ENCODE data around the gene P2RY6.

The P2RY6 gene

DNA sequence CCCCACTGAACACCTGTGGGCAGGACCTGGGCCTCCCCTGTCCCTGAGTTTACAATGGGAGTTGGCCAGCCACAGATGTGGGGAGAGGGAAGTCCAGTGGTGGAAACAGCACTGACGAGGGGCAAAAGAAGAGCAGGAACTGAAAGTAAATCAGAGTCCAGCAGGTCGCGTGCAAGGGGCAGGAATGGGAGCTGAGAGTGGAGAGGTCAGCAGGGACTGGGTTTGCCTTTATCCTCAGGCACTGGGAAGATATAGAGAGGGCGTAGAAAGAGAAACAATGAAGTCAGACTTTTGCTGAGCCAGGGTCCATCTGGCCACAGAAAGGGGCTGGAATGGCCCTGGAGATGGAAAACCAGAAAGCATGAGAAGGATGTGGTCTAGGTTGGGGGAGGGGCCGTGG is 8.5 kb downstream of the P2RY6 start:
- no peak for DNase-seq (ENCODE audit: low spot score)

- DNase-seq (ENCODE audit: low spot score) = no peak
Observed at GRCh38 chr11:73281201-73281741, 9.1 kb downstream of the P2RY6 start.

DNA sequence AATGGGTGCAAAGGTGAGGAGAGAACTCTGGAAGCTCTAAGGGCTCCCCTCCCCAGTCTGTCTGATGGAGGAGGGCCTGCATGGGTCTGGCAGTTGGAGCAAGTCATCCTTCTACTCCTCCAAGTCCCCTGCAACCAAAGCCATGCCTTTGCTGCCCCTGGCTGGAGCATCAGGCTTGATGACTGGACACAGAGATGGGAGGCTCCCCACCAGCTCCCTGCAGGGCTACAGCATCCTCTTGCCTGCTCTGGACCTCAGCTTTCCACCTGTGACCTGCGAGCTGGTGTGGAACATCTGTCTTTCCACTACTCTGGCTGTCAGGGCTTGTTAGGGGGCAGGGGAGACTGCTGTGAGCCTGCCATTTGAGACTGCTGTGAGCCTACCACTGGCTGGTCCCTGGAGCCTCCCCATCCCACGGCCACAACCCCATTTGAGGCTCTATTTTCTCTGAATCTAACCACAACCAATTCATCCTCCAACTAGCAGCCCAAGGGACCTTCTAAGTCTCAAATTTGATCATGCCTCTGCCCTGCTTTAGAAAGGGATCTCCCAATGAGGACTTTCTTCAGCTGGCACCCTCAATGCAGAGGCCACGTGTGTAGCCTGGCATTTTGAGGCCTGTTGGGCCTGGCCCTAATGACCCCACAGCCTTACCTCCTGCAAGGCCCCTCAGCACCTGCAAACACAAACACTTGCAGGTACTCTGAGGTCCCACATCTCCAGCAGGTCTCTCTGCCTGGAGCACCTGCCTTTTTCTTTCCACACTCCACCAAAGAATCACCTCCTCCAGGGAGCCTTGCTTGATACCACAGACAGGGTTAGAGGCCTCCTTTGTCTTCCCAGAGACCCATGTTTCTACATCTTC is 9.9 kb downstream of the P2RY6 start:
- no peak for DNase-seq (ENCODE audit: low spot score)

DNA sequence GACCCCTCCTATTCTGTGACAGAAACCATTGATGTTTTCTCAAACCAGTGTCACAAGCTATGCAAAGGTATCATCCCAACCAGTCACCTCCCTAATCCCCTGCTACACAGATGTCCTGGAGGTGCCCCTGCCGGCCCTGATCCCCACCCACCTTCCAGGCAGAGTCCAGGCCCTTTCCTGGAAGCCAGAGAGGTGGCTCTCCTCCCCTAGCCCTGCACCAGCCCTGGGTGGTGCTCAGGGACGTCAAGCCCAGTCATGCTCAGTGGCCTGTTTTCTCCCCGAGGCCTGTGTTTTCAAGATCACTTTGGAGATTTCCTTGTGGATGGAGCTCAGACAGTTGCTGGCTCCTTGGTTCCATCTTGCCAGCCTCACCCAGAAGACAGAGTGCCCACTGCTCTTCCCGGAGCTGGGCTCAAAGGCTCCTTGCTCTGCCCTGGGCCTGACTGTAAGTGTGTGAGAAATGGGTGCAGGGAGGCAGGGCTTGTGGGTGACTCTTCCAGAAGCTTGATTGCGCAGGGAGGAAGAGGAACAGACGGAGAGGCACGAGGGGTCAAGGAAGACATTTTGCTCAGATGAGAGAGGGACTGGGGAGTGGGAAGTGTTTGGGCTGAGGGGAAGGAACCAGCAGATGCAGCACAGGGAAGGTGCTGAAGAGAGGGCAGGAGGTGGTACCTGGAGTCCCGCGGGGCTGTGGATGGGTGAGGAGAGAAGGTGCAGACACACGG is 11.3 kb downstream of the P2RY6 start:
- DNase-seq (ENCODE audit: low spot score) = no peak

DNA sequence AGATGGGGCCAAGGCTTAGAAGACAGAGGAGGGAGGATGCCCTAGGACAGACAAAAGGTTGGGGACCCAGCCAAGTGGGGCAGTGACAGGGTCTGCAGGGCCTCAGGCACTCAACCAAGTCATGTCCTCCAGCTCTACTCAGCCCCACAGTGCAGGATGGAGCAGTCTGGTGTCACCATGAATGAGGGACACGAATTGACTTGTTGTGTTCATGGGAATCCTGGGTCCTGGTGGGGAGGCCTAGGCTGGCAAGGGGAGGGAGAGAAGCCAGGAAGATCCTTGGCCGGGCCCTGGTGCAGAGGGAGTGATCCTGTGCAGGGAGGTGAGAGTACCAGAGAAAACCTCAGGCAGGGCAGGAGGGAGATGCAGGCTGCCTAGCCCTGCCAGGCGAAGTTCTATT is 12.0 kb downstream of the P2RY6 start:
- no peak for DNase-seq (ENCODE audit: low spot score)

DNA sequence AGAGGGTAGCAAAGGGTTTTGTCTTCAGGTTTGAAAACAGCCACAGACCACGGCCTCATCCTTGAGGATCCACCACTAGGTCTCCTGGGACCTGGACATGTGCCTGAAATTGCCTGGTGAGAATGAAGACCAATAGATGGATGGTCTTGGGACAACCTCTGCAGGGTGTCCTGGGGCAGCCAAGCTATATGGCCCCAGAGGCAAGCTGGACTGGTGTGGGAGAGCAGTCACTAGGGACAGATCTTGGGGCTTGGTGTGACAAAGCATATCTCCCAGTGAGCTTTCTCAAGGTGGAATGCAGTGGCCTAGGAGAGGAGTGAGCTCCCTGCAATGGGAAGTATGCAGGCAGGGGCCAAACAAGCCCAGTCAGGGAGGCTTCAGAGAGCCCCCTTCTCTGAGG is 13.6 kb downstream of the P2RY6 start:
- no peak for DNase-seq (ENCODE audit: low spot score)

DNA sequence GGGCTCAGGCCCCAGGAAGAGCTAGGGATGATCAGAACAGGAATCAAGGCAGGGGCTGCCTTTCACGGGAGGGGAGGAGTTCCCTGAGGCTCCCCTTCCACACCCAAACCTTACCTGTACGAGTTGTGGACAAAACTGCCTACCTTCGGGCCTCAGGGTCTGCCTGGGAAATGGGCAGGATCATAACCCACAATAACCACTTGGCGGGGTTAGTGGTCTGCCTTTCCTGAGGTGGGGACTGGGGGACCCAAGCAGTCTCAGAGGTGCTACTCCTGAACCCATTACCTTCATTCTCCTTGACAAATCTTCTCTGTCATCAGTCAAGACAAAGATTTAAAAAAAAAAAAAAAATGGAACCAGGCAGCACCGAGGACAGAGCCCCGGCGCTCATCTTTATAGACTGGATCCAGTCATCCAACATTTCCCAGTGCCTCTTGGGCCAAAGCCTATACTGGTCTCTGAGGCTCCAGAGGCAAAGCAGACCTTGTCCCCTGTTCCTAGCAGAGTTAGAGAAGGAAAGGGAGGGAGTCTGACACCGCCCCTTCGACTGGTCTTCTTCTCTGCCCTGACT is 14.2 kb downstream of the P2RY6 start:
- no peak for DNase-seq (ENCODE audit: low spot score)

- no peak for DNase-seq (ENCODE audit: low spot score)
Observed at GRCh38 chr11:73287400-73288101, 15.4 kb downstream of the P2RY6 start.

GRCh38 chr11:73288192-73288872 is 16.2 kb downstream of the P2RY6 start:
- DNase-seq (ENCODE audit: low spot score) = no peak

DNA sequence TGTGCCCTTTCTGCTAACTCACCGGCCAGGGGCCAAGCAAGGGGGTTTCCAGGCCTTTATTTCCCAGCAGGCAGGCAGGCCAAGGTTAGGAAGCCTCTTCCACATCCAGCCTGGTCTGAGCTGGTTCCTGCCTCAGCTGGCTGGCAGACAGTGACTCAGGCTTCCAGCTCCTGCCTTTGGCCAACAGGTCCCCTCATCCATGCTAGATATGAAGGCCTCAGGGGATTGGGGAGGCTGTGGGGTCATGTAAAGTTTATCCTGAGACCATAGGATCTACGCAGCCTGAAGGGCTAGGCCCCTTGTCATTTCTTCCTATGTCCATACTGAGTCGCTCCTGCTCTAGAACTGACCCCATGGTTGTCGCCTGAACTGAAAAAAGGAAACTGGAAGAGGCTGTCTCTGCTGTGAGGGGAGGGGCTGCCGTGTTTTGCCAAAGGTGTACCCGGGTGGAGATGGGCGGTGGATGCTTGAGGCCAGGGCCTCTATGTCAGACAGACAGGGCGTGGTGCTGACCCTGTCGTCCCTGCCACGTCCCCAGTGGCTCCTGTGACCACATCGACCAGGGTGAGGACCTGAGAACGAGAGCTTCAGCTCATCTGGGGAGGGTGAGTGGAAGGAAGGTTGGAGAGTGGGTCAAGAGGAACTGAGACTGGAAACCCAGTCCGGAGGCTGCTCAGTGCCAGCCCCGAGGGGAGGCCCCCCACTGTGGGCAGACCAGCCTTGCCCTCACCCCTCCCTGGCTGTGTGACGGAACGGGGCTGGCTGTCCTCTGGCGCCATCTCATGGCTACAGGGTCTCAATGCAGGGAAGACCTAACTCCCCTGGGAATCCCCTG is 17.0 kb downstream of the P2RY6 start:
- peak; percentile 85 for DNase-seq (ENCODE audit: low spot score)

DNA sequence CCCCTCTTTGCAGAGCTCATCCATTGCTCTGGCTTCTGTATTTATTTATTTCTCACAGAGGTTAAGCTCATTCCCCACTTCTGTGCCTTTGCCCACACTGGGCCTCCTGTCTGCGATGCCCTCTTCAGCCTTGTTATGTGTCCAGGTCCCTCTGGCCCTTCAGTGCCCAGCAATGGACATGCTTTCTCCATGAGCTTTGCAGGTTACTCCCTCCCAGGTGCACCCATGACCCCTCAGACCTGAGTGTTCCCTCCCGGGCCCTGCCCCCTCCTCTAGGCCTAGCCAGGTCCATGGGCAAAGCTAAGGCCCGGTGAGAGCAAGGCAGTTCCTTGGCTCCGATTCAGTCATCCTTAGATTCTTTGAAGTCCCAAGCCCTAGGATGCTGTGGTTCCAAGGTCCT is 18.4 kb downstream of the P2RY6 start:
- DNase-seq (ENCODE audit: low spot score) = no peak

DNA sequence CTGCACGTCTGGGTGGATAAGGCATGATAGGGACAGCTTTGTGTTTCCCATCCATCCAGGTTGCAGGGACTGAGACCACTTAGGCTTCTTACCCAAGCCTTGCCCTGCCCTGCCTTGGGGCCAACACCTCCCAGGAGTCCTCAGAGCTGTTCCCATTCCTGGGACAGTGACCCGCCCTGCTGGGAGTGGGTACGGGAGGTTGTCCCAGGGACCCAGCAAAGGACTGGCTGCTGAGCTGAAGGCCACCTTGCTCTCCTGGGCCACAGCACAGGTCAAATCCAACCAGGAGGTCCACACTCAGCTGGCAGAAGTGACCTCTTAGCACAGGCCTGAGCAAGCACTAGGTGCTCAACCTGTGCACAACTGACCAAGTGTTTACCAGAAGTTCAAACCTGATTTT is 19.1 kb downstream of the P2RY6 start:
- DNase-seq (ENCODE audit: low spot score) = no peak

DNA sequence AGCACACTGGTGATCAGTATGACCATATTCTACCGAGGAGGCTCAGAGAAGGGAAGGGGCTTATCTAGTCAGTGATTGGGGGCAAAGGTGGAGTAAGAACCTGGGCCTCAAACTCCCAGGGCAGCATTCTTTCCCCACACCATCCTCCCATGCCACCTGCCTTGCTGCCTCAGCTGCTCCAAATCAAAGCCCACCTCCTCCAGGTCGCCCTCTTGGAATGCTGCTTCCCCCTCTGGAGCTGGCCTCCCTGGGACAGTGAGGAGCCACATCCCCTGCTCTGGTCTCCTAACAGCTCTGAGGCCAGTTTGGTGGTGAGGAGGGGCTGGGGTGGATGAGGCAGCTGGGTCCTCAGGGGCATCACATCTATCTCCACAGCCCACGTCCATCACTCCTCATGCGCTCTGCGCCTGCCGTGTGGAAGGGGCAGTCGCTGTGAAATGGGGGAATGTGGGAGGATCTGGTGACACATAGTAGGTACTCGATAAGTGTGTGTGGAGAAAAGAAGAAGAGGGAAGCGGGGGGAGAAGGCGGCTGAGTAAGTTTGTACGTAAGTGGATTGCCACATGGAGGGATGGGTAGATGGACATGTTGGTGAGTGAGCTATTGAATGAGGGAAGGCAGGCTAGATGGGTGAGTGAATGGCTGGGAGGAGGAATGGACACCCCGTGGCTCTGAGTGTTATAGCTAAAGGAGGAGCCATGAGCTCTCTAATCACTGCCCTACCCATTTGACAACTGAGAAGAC is 19.8 kb downstream of the P2RY6 start:
- no peak for DNase-seq (ENCODE audit: low spot score)

GRCh38 chr11:73292525-73292894 is 20.4 kb downstream of the P2RY6 start:
- DNase-seq (ENCODE audit: low spot score) = no peak

- DNase-seq (ENCODE audit: low spot score) = no peak
Observed at GRCh38 chr11:73293356-73293936, 21.3 kb downstream of the P2RY6 start.

GRCh38 chr11:73294604-73295003 is 22.5 kb downstream of the P2RY6 start:
- no peak for DNase-seq (ENCODE audit: low spot score)

DNA sequence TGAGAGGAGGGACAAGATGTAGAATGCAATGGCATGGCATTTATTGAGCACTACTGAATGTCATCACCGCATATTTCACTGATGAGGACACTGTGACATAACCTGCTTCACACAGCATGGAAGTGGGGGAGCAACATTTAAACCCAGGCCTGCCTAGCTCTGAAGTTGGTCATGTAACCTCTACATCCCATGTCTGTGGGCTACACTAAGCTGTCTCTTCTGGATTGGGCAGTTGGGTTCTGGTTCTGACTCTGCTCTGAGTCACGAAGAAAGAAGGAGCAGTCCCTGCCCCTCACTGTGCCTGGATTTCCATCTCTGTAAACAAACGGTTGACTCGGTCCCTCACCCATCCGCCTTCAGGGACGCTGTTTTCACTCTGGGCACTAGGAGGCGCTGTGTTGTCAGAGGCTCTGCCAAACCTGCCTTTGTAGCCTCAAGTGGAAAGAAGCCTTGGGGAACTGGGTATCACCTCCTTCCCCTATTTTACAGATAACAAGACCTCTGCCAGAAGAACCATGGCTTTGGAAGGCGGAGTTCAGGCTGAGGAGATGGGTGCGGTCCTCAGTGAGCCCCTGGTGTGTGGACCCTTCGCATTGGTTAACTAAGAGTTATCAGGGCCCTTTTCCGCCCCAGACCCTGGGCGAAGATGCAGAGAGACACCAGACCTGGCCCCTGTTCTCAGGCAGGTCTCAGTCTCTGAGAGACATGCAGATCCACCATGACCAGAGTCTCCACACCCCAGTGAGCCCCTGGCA is 23.3 kb downstream of the P2RY6 start:
- DNase-seq (ENCODE audit: low spot score) = peak; percentile 88

DNA sequence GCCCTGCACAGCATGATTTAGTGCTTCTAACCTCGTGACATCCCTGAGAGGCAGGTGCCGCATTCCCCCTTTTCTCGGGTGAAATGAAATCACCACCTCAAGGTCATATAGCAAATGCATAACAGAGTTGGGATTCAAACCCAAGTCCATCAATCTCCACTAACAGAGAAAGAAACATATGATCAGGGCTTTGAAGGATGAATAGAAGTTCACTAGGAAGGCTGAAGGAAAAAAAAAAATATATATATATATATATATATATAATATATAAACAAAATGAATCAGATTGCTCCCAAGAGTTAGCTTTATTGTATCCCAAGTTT is 23.8 kb downstream of the P2RY6 start:
- no peak for DNase-seq (ENCODE audit: low spot score)

Measured in AG08396 (cell line).